Inferior parietal cortex (tissue), 1 donor: Measurements from ENCODE around the gene GDF10.

Experiments
- DNase-seq: peaks from one replicate; pipeline ENCODE4 v3.0.0-alpha.2; 2016; ENCODE audit errors: extremely low spot score

GDF10 gene

GRCh38 chr10:47351899-47352815 lies 52.2 kb downstream of the GDF10 start:
- no peak for DNase-seq

- DNase-seq: no peak
Measured at GRCh38 chr10:47353351-47353750, 53.4 kb downstream of the GDF10 start.

GRCh38 chr10:47354165-47354564 lies 54.2 kb downstream of the GDF10 start:
- DNase-seq: no peak

GRCh38 chr10:47354900-47355299 lies 54.9 kb downstream of the GDF10 start:
- no peak for DNase-seq

- no peak for DNase-seq
Measured at GRCh38 chr10:47356708-47357107, 56.7 kb downstream of the GDF10 start.

GRCh38 chr10:47357131-47357582 lies 57.2 kb downstream of the GDF10 start:
- no peak for DNase-seq

- DNase-seq: no peak
Measured at GRCh38 chr10:47357911-47358310, 57.9 kb downstream of the GDF10 start.

GRCh38 chr10:47358457-47358856 lies 58.5 kb downstream of the GDF10 start:
- no peak for DNase-seq

- no peak for DNase-seq
Measured at GRCh38 chr10:47359101-47359500, 59.1 kb downstream of the GDF10 start.

- DNase-seq: no peak
Measured at GRCh38 chr10:47359626-47360418, 59.8 kb downstream of the GDF10 start.

- no peak for DNase-seq
Measured at GRCh38 chr10:47360419-47361040, 60.5 kb downstream of the GDF10 start.

GRCh38 chr10:47361293-47361692 lies 61.3 kb downstream of the GDF10 start:
- DNase-seq: no peak

GRCh38 chr10:47362199-47362598 lies 62.2 kb downstream of the GDF10 start:
- no peak for DNase-seq
